Endothelial cell of hepatic sinusoid (primary cell): ENCODE measurements around the gene GRAMD4.

Experiments
- in situ Hi-C: cut with HindIII; loops from 2 replicates; pipeline ENCODE4 v1.10.0; 2017; ENCODE audit warnings: low sequenced_read_pairs

GRAMD4 gene

DNA sequence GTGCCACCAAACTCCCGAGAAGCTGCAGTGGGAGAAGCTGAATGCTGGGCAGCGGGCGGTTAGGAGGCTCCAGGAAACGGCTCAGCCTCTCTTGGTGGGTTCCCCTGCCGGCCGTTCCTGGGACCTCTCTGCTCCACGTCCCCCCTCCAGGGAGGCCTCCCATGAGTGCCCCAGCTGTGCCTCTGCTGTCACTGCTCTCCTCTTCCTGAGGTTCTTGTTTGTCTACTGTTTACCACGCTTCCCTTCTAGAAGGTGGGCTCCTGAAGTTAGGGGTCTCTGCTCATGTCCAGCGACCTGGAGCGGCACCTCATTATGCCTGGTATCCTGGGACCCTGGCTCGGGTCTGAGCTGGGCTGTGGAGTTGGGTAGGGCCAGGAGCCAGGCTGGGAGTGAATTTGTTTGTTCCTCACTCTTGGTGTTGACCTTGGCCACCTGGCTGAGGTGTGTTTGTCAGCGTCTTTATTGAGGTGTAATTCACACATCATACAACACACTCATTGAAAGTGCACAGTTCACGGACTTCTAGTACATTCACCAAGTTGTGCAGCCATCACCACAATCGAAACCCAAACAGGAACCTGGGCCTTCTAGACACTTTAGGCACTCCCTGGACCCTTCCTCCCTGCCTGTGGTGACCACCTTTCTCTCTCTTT is 37.8 kb upstream of the GRAMD4 start:
- in situ Hi-C loops, result no loop called here

GRCh38 chr22:46583571-46583970 is 36.6 kb upstream of the GRAMD4 start:
- in situ Hi-C loops, result no loop called here

GRCh38 chr22:46584081-46584921 is 35.9 kb upstream of the GRAMD4 start:
- in situ Hi-C loops, result no loop called here

GRCh38 chr22:46585340-46586122 is 34.7 kb upstream of the GRAMD4 start:
- in situ Hi-C loops, result no loop called here

DNA sequence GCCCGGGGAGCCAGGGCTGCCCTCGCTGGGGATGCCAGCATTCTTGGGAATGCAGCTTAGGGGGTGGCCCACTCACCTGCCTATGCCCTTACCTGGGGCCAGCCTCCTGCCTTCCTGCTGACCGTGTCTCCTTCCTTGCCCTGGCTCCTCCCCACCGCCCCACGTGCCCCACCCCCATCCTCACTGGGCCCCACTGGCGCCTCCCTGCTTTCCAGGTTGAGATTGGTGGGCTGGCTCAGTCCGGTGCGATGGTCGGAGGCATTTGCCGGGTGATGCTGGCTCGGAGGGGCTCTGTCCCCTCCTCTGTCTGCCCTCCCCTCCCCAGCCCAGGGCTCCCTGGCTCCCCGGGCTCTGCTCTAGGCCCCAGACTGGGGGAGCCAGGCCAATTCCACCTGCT is 34.1 kb upstream of the GRAMD4 start:
- in situ Hi-C loops, result no loop called here

- in situ Hi-C loops, result no loop called here
These were observed 33.6 kb upstream of the GRAMD4 start for GRCh38 chr22:46586531-46587011.

GRCh38 chr22:46587061-46587460 is 33.1 kb upstream of the GRAMD4 start:
- in situ Hi-C loops, result no loop called here

- in situ Hi-C loops, result no loop called here
These were observed 32.5 kb upstream of the GRAMD4 start for GRCh38 chr22:46587492-46588278.

GRCh38 chr22:46588279-46589140 is 31.7 kb upstream of the GRAMD4 start:
- in situ Hi-C loops, result no loop called here

DNA sequence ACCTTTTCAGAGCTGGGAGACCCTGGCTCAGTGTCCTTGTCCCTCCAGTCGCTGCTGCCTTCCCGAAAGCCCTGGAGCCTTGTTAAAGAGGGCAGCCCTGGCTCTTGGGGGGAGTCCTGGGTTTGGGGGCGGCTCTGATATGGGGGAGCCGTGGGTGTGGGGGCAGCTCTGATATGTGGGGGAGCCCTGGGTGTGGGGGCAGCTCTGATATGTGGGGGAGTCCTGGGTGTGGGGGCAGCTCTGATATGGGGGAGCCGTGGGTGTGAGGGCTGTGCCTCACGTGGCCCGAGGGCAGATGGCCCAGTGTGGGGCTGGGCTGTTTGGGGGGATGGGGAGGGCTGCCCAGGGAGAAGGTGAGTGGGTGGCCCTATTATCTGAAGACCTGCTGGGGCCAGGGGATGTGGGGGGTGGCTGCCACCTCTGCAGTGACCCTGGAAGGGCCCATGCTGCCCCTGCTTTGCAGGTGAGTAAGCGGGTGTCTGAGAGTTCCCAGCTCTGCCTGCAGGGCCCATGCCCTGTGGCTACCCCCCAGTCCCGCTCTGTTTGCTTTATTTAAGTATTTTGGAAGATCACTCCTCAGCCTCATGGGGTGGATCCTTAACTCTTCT is 30.9 kb upstream of the GRAMD4 start:
- in situ Hi-C loops, result no loop called here

GRCh38 chr22:46589871-46590271 is 30.3 kb upstream of the GRAMD4 start:
- in situ Hi-C loops, result no loop called here

DNA sequence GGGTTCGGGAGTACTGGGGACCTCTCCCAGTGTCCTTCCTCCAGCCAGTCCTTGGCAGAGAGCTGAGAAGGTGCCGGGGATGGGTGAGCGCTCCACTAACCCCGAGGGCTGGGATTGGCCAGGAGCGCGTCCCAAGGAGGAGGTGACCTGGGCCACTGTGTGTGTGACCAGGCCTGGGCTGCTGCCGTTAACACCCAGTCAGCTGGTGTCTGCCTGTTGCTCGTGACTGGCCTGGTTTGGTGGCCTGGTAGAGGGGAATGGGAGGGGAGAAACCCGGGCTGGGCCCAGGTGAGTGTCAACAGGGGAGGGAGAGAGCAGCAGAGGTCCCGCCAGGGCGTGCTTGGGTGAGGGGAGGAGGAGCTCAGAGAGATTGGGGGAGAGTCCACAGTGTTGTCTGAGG is 29.9 kb upstream of the GRAMD4 start:
- in situ Hi-C loops, result no loop called here

GRCh38 chr22:46591930-46592329 is 28.3 kb upstream of the GRAMD4 start:
- in situ Hi-C loops, result no loop called here

- in situ Hi-C loops, result no loop called here
These were observed 27.8 kb upstream of the GRAMD4 start for GRCh38 chr22:46592390-46592872.

DNA sequence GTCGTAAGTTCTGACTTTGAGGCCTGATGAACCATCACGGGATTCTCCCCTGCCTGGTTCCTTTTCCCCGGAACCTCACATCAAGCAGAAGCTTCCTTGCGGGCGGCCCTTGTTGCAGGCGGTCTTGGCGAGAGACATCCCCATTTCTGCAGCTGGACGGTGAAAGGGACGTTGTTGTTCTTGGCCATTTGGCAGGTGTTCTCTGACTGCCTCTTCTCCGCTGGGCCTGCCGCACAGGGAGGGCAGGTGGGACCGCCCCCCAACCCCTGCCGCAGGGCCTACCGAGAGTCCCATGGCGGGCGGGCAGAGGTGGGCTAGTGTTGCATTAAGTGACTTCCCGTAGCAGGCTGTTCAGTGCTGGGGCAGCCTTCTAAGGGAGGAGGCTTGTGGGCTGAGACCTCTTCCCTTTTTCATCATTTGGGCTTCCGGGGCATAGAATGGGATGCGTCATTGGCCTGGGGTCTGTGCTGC is 26.9 kb upstream of the GRAMD4 start:
- in situ Hi-C loops, result no loop called here

GRCh38 chr22:46593996-46594946 is 25.9 kb upstream of the GRAMD4 start:
- in situ Hi-C loops, result no loop called here

DNA sequence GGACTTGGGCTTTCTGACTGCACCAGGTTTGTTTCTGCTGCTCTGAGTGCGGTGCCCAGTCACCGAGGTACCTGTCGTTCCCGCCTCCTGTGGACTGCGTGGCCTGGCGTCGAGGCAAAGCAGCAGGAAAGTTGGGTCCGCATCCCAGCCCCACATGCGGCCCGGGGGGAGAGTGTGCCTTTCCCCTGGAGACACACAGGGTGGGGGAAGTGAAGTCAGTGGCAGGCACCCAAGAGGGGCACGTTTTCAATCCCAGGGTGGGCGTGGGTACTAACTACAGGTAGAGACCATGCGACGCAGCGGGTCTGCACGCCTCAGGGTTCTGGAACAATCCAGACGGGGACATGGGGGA is 25.3 kb upstream of the GRAMD4 start:
- in situ Hi-C loops, result no loop called here

GRCh38 chr22:46595545-46595944 is 24.6 kb upstream of the GRAMD4 start:
- in situ Hi-C loops, result no loop called here
